GM21381 (cell line): ENCODE measurements around the gene GPR142.

Experiments used
- ATAC-seq: cut with Tn5 transposase; IDR thresholded peaks from one replicate; pipeline ENCODE4 v1.9.1; 2021; ENCODE audit warnings: mild to moderate bottlenecking, moderate library complexity; ENCODE audit not compliant: unreplicated experiment

Gene GPR142

DNA sequence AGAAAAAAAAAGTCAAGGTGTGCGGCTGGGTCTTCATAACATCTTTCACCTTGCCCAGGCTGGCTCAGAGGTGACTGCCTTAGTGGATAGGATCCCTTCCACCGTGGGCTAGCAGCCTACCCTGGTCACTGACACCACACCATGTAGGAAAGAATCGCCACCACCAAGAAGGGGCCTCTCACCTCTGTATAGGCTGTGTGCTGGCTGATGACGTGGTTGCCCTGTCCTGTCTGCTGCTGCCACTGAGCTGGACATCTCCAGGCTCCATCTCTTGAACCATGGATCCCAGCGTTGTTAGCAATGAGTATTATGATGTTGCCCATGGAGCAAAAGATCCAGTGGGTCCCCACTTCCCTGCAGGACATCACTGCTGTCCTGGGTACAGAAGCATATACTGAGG is at the start of gene GPR142:
GPR142 (plus strand) TSS at position 301 of the 400 bp plus-strand sequence. CDS start 2,035 bp downstream, outside the sequence.
- ATAC-seq: no peak

DNA sequence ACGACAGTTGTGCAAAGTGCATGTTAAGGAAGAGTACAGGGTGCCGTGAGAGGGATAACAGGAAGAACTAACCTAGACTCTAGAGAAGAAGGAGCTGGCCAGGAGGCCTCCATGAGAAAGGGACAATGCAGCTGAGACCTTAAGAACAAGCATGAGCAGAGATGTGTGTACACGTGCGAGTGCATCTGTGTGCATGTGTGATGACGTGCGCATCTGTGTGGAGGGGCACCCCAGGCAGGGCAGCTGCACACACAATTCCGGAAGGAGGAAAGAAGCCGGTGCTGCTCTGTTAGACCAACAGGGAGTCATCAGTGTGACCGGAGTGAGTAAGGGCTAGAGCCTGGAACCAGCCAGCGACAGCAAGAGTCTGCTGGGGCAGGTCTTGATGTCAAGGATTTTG is 48.9 kb upstream of the GPR142 start:
- ATAC-seq: no peak

DNA sequence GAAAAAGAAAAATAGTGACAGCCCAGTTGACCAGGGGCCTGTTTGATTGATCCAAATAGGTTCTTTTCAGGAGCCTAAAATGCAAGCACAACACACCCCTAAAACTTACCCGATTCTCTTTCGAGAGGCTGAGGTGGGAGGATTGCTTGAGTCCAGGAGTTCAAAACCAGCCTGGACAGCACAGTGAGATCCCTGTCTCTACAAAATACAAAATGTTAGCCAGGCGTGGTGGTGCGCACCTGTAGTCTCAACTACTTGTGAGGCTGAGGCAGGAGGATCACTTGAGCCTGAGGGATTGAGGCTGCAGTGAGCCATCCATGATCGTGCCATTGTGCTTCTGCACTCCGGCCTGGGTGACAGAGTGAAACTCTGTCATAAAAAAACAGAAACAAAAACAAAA is 42.8 kb upstream of the GPR142 start:
- ATAC-seq: no peak

GRCh38 chr17:74325376-74325742 is 41.9 kb upstream of the GPR142 start:
- no peak for ATAC-seq

DNA sequence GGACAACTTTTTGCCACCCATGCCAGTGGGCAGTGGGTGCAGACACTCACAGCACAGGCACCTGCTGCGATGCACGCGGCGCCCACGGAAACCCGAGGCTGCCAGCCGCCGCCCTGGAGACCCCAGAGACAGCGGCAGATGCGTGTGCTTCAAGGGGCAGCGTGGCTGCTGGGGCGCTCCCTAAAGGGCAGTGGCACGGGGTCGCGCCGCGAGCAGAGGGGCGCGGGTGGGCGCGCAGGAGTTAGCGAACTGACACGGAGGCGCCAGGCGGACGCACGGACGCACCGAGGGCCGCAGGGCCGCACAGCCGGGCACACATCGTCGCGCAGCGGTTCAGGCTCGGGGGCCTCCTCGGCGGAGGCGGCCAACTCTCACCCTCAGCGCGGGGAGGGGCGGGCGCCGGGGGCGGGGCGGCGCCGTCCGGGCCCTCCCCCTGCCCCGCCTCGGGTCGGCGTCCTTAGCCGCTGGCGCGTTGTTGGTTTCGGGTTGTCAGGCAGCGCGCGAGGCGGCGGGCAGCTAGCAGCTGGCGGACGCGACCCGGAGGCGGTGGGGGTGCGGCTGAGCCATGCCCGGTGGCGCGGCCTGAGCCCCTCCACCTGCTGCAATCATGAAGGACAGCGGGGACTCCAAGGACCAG is 41.4 kb upstream of the GPR142 start, which contains the start of gene KIF19:
KIF19 (plus strand) TSS at position 484 of the 637 bp plus-strand sequence; CDS start at position 608, 124 bp downstream.
- ATAC-seq: no peak

GRCh38 chr17:74326506-74326905 is 40.8 kb upstream of the GPR142 start:
- ATAC-seq: no peak

GRCh38 chr17:74328487-74328886 is 38.8 kb upstream of the GPR142 start:
- ATAC-seq: no peak

GRCh38 chr17:74329378-74329777 is 37.9 kb upstream of the GPR142 start:
- no peak for ATAC-seq

DNA sequence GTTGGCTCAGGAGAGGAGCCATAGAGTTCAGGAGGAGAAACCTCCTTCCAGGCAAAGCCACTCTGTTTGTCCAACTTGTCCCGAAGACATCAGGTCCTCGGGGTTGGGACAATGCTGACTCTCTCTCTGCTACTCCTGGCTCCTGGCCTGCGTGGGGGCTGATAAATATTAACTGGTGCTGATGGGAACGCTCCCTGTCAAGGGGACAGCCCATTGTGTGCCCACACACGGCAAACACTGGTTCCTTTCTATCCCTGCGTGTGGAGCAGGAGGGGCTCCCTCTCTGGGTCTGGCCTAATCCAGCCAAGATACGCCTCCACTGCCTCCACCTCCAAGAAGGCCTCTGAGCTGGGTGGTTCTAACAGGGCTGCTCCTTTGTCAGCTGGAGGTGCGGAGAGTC is 36.9 kb upstream of the GPR142 start:
- ATAC-seq: no peak

DNA sequence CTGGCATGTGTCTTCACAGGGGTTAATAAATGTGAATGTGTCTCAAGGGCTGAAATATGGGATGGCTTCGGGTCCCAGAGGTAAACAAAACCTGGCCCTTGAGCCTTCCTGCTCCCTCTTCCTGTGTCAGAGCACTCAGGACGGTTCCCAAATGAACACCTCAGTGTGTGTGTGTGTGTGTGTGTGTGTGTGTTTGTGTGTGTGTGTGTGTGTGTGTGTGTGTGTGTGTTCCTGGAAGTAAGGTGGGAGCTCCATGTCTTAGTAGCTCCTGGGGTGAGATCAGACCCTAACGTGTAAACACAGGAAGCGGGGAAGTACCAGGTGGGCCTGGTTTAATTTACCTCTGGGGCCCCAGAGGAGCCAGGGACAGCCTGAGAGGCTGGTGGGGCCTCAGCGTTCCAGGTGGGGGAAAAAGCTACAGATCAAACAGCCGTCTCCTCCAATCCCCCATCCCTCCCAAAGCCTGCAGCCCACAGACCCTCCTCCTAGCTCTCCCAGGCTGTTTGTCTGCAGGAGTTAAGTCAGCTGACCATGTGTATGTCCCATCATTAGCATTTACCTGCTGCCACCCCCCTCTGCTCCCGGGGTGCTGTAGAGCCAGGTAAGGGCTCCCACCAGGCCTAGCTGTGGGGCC is 35.2 kb upstream of the GPR142 start:
- ATAC-seq: no peak

- ATAC-seq: no peak
Observed at GRCh38 chr17:74332763-74333283, 34.5 kb upstream of the GPR142 start.

DNA sequence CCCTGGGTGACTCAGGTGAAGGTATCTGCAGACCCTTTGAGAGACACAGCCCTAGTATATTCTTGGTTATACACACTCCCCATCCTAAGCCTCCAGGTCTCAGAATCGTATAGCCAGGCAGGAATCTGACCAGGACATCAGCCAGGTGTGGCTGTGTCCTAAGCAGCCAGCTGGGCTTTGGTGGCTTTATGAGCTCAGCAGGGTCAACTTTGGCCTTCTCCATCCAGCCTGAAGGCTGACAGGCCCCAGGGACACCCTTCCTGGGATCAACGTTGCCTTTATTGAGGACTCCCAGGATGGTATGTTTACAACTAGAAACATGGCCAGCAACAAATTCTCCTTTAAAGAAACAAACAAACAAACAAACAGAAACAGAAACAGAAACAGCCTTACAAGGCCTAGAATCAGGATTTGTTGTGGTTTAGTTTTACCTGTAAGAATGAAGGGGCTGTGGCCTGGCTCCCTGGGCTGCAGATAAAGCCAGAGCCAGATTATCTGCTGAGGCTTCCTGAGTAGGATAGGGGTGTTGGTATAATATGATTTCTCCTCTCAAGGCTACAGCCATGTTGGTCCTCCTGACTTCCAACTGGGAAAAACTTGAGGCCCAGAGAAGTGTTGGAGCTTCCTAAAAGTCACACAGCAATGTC is 32.8 kb upstream of the GPR142 start:
- no peak for ATAC-seq

GRCh38 chr17:74335529-74336062 is 31.7 kb upstream of the GPR142 start:
- no peak for ATAC-seq

DNA sequence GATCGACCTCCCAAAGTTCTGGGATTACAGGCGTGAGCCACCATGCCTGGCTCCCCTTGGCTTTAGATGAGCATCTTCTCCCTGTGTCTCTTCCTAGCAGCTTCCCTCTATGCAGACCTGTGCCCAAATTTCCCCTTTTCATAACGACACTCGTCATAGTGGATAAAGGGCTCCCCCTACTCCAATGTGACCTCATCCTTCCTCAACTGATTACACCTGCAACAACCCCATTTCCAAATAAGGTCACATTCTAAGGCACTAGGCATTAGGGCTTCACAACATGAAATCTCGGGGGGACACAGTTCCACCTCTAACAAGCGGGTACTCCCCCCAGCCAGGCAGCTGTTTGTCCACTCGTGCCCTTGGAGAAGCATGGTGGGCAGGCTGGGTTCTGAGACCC is 31.0 kb upstream of the GPR142 start:
- no peak for ATAC-seq

DNA sequence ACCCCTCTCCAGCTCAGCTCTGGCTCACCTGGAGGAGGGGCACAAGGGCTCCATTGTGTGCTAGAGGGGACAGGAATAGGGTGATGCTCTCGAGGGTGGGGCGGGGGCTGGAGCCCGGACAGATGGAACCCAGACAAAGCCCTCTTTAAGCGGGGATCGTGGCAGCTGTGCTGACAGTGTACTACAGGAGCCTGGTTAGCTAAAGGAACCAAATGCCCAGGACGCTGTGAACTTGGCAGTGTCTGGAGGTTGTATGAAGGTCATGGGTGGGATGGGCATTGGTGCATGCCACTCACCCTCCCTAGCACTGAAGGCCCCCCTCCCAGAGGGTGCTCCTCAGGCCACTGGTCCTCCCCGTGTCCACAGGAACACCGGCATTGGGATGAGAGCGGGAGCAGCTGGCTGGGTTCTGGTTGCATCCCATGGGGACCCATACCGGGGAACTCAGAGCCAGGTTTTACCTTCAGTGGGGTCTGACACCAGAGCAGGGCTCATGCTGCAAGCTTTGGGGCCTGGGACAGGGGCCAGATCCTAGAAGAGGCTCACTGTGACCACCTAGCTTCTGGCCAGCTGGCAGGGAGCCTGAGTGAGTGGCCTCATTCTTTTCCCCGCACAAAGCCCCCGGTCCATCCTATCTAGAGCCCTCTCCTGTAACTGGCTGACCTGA is 29.3 kb upstream of the GPR142 start:
- ATAC-seq: no peak

DNA sequence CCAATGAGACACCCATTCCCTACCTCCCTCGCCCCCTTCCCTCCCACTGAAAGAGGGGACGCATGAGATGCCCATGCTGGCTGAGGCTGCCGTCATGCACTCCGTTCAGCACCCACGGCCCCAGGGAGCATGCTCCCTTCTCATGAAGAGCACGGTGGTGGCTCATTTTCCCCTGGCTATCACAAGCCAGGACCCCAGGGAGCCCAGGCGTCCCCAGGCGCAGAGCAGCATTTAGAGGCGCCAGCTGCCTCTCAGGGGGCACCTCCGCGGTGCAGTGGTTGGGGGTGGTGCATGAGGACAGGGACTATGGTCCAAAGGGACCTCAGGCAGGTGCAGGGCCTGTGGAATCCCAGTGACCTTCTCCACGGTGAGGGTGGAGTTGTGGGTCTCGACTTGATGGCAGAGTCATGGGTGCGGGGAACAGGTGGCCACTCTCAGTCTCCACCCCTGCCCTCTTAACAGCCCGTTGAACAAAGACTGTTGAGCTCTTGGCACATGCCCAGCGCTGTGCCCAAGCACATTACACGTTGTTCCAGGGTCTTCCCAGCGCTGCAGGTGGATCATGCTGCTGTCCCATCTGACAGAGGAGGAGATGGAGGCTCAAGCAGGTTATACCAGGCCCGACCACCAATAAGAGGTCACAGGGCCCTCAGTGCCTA is 27.6 kb upstream of the GPR142 start:
- no peak for ATAC-seq

GRCh38 chr17:74340470-74341023 is 26.8 kb upstream of the GPR142 start:
- ATAC-seq: no peak

- no peak for ATAC-seq
Observed at GRCh38 chr17:74342224-74342623, 25.1 kb upstream of the GPR142 start.

DNA sequence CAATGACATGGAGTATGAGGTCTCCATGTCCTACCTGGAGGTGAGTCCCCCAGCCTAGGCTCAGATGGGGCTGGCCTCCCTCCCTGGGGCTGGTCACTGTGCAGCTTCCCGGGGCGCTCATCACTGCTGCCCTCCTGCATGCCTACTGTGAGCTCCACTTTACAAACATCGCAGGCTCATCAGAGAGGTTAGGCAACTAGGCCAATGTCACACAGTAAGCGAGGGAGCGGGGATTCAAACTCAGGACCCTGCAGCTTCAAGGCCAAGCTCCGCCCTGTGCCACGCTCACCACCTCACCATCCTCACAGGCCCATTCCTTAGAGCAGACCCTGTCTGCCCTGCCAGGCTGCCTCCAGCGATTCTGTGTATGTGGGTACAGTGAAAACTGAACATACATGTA is 24.2 kb upstream of the GPR142 start:
- no peak for ATAC-seq

DNA sequence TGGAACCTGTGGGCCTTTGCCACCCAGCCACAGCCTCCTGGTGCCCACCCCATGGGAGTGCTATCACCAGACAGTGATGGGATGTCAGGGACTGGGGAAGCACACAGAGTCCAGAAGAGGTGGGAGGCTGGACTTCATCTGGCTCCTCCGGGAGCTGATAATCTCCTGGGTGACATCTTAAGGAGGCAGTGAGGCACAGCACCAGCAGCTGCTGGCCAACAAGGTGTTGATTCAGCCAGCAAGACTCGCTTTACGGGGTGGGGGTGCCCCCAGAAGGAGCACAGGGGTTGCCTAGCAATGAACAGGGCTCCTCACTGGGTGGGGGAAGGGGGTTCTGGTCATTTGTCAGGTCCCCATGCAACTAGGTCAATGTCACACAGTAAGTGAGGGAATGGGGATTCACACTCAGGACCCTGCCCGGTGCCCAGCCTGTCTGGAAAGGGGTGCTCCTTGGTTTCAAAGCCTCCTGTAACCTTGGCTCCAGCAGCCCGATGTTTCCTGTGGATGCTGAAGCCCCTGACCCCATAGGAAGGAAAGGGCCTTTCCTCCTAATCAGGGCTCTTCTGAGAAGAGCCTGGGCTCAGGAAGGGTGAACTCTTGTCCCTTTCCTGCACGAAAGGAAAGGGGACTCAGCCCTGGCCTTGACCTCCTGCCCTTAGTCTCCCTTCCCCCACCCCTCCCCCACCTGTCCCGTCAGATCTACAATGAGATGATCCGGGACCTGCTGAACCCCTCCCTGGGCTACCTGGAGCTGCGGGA is 23.6 kb upstream of the GPR142 start:
- no peak for ATAC-seq
